Embryonic facial prominence (tissue), 1 donor: ENCODE results near the gene SPATA19.

Experiments
- DNase-seq: peaks from one replicate; pipeline ENCODE4 v3.0.0-alpha.2; 2016; ENCODE audit errors: extremely low spot score

The SPATA19 gene

DNA sequence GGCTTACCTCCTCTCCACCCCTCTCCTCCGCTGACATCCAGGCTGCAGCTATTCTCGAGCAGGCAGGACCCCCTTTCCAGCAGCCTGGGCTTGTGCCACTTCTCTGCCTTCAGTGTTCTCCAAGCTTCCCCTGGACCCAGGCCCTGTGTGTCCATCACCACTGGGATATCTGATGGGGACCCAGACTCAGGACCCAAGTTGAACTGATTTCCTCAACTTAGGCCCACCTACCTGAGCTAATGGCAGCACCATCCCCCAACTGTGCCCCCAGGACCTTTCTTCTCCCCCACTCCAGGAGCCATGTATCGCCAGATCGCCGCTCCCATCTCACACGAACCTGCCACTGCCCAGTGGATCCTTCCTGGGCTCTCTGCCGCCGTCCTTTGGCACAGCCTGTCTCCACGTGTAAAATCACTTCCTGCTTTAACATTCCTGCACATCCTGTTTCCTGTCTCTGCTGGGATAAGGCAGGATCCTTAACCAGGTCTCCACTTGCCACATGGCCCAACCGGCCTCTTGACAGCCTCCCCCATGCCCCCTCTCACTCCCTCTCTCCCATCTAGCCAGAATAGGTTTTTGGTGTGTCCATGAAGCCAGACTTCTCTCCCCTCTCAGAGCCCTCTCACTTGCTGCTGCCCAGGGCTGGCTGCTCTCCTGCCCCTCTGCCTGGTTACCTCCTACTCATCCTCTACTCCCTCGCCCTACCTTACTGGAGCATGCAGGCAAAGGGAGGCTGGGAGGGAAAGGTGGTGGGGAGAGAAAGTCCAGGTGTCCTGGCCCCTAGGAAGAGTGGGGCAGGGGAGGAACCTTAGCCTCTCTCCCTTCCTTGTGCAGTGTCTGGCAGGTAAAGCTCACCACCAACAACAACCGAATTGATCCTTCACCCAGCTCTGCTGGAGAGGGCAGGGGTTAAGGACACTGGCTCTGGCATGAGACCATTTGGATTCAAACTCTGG is 9.4 kb downstream of the SPATA19 start:
- no peak for DNase-seq

- DNase-seq, result peak; percentile 20
These were observed 10.4 kb downstream of the SPATA19 start for GRCh38 chr11:133834682-133835592.

DNA sequence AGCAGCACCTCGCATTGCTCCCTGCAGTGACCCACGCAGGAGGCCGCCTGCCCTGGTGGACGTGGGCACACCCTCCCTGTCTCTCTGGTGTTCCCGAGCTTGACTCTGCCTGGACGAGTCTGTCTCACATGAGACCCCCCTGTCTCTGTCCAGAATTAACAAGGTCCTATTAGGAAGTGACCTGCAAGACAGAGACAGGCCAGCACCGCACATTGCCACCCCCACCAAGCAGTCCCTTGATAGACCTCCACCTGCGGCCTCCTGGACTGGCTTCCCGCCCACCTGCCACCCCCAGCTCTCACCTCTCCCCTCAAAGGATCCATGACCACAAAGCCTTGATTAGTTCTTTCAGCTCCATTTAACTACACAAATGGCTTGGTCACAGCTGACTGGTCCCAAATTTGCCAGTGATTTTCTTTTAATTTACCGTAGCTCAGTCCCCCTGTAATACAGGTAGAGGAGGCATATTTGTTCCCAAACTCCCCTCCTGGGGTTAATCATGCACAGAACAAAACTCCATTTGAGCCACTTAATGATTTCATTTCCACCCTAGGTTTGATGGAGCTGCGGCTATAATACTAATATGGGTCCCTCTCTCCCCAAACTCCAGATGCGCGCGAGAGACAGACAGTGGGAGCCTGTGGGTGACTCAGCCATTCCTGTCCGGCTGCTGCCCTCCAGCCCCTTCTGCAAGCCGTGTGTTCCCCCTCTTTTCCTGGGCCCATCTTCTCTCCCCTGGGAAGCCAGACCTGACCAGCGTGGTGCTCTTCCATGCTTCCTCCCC is 11.2 kb downstream of the SPATA19 start:
- no peak for DNase-seq

- no peak for DNase-seq
These were observed 12.1 kb downstream of the SPATA19 start for GRCh38 chr11:133832991-133833897.

DNA sequence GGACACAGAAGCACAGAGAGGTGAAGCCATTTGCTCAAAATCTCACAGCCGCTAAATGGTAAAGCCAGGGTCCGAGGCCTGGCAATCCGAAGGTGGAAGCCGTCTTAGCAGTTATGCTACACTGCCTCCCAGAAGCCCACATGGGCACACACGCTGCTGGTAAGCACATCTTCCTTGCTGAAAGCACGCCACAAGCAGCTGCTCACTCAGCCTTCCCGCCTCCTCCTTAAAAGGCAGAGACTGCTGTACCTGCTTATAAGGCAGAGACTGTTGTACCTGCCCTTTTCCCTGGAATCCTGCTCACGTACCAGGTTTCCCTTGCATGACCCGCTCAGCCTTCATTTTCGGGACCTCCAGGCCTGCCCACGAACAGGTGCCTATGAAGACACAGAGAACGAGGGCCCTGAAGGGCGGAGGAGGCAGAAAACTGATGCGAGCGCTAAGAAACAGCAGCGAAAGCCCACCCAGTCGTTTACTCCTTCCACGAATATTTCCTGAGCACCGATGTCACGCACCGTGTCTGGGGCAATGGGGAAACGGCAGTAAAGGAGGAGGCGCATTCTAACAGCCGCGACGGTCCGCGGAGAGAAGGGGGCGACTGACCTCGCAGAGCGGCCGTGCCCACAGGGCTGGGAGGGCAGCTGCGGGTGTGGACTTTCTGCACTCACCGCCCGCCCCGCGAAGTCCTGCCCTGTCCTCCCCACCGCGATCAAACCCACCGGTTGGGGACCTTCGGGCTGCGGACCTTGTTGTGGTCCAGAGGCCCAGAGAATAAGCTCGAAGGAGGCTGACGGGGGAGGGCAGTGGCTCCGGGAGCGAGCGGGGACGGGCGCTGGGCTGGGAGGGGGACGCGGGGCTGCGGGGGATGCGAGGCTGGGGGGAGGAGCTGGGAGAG is 13.0 kb downstream of the SPATA19 start:
- no peak for DNase-seq

- no peak for DNase-seq
These were observed 14.1 kb downstream of the SPATA19 start for GRCh38 chr11:133830931-133831907.

DNA sequence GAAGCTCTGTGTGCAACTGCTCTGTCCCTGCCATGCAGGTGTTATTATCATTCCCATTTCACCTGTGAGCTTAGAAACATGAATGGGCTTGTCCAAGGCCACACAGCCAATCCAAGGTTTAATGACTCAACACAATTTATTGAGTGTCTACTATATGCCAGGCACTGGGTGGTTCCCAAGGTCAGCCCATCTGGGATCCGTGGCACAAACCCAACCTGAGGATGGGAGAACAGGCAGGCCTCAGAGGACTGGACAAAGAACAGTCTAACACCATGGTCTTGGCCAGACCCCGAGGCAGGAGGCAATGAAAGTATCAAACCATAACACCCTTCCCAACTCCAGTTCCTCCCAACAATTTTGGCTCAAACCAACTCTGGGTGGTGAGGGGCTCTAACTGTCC is 15.7 kb downstream of the SPATA19 start:
- no peak for DNase-seq

DNA sequence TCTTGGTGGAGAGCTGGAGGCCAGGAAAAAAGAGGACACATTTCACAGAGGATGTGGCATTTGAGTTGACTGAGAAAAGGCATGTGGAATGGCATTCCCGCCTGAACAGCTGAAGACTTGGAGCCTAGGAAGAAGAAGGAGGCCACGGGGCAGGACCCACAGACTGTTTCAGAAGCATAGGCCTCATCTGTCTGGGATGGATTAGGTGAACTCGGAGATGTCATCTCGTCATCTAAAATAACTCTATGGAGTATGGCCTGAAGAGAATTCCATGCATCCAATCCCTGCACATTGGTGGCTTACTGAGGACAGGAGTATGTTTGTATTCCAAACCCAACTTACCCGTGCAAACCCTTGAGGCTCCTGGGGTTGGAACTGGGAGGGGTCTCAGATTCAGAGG is 16.4 kb downstream of the SPATA19 start:
- DNase-seq, result no peak

- DNase-seq, result no peak
These were observed 17.8 kb downstream of the SPATA19 start for GRCh38 chr11:133827556-133827955.

- DNase-seq, result no peak
These were observed 18.4 kb downstream of the SPATA19 start for GRCh38 chr11:133826866-133827265.

- no peak for DNase-seq
These were observed 19.6 kb downstream of the SPATA19 start for GRCh38 chr11:133825666-133826065.

DNA sequence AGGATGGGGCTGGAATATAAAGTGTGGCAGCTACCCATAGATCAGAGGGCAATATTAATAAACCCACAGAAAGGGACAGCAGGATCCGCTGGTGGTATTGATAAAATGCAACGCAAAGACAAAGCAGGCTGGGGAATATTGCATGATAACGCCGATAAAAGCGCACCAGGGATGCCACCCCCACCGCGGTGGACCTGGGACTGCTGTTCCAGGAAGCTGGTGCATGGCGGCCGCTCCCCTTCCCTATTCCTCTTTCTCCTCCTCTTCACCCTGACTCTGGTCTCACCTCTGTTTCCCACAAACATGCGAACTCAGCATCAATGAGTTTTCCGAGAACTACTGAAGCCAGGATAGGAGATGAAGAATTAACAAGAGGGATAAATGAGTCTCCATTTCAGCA is 20.2 kb downstream of the SPATA19 start:
- DNase-seq, result no peak

GRCh38 chr11:133824593-133824992 is 20.7 kb downstream of the SPATA19 start:
- no peak for DNase-seq

GRCh38 chr11:133823614-133824013 is 21.7 kb downstream of the SPATA19 start:
- DNase-seq, result no peak

- DNase-seq, result no peak
These were observed 22.1 kb downstream of the SPATA19 start for GRCh38 chr11:133823211-133823610.

- DNase-seq, result no peak
These were observed 23.5 kb downstream of the SPATA19 start for GRCh38 chr11:133821776-133822175.

DNA sequence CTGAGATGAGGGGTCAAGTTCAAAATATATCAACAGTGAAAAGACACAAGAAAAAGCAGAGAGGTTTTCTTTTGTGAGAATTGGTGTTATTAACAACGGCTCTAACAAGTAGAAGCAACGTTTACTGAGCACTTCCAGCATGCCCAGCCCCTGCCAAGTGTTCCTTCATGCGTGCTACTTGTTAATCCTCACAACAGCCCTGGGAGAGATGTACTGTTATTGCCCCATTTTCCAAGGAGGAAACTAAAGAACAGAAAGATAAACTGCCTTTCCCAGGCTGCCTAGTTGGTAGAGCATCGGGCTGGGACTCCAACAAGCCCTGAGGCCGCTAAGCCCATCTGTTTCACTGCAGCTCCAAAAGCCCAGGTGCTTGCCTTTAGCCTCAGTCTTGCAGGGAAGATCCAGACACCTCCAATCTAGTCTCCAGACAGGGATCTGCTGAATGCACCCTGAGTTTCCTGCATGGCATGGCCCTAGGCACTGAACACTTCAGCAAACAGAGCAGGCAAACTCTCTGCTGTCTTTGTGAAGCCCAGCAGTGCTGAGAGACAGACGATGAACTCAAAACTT is 25.5 kb downstream of the SPATA19 start:
- no peak for DNase-seq

DNA sequence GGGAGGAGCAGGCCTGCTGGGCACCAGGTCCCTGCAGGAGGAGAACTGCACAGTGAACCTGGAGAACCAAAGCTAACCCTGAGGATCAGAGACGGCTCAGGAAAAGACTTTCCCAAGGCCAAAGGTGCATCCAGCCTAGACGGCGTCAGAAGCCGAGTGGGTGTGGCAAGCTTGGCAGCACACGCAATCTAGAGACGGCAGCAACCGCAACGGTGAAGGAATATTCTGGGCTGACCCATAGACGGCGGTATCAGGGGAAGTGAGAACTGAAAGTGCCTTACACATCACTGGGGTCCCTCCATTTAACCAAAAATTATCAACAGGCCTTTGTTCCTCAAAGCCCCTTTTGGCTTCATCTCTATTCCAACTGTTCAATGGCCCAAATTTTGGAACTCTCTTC is 26.2 kb downstream of the SPATA19 start:
- DNase-seq, result no peak
